EH (cell line): ENCODE data around the gene MRPL10.

Source experiments
- DNase-seq: peaks from one replicate; pipeline ENCODE4 v3.0.0-alpha.2; 2015; ENCODE audit warnings: low read depth

MRPL10 gene

DNA sequence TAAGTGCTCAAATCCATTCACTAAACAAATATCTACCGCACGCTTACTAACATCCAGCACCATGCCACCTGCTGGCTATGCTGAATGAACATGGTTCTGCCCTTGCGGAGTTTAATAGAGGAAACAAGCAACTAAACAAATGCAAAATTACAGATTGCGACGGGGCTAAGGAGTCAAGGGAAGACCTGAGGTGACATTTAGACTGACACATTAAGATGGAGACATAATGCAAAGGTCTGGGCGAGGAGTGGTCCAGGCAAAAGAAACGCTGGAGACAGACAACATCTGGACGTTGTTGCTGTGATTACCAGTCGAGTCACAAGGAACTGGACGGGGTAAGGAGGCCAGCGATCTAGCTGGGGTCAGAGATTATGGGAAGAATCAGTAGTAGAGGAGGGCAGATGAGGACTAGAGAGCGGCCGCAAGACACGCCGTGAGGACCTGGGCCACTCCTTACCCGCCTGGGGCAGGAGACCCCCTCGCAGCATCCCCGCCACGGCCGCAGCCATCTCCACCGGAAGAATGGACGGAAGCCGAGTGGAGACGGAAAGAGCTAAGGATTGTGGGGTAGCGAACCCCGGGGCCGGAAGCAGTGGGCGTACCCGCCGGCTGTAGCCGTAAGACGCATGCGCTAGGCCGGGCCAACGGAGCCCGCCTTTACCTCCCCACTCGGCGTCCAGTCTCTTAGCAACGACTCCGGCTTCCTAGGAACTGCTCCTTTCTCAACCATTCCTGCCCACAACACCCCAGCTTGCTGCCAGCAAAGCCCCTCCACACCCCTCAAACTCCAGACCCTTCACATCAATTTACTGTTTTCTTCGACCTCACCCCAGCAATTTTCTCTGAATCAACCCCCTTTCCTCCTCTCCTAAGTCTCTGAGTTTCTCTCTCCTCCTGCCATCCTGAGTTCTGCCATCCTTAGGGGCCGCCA is at the start of gene MRPL10, which contains the start of gene LRRC46:
MRPL10 (minus strand) TSS at position 539 of the 931 bp plus-strand sequence; CDS start at position 509, 30 bp downstream.
LRRC46 (plus strand) TSS at position 668 of the 931 bp plus-strand sequence. CDS start 320 bp downstream, outside the sequence.
- DNase-seq = peak; percentile 94

DNA sequence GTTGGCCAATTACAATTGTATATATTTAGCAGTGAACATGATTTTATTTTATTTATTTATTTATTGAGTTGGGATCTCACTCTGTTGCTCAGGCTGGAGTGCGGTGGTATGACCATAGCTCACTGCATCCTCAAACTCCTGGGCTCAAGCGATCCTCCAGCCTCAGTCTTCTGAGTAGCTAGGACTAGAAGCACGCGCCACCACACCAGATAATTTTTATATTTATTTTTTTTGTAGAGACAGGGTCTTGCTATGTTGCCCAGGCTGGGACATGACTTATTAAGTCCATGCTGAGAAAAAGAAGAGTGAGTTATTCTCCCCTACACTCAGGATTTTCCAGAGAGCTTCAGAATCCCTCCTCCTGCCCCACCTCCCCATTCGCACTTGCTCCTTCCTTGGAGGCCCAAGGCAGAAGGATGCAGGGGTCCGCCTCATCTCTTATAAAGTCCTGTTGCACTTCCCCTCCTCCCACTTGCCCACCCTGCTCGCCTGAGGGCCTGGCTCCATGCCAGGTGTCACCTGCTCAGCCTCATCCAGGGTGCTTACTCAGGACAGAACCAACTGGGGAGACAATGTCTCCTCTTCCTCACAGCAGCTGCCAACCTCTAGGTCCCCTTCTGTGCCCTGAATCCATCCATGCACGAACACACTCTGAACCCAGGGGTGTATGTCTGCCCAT is 48.6 kb upstream of the MRPL10 start:
- no peak for DNase-seq

DNA sequence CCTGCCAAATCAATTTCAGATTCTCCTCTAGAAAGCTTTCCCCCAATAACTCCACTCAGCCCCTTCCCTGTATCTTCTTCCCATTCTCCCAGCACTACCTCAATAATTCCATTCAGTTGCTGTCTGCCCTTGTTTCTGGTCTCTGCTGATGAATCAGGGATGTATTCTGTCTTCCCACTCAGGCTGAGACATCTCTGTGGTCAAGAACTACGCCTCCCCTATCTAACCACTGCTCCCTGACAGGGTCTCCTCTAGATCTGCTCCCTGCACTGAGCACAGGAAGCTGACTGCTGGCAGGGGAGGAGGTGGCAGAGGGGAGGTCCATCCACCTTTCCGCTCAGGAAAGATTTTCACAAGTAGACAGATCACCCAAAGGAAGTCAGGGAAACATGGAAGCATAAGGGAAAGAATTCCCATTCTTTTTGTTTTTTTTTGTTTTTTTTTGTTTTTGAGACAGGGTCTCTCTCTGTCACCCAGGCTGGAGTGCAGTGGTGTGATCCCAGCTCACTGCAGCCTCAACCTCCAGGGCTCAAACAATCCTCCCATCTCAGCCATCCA is 47.8 kb upstream of the MRPL10 start:
- DNase-seq = peak; percentile 69

DNA sequence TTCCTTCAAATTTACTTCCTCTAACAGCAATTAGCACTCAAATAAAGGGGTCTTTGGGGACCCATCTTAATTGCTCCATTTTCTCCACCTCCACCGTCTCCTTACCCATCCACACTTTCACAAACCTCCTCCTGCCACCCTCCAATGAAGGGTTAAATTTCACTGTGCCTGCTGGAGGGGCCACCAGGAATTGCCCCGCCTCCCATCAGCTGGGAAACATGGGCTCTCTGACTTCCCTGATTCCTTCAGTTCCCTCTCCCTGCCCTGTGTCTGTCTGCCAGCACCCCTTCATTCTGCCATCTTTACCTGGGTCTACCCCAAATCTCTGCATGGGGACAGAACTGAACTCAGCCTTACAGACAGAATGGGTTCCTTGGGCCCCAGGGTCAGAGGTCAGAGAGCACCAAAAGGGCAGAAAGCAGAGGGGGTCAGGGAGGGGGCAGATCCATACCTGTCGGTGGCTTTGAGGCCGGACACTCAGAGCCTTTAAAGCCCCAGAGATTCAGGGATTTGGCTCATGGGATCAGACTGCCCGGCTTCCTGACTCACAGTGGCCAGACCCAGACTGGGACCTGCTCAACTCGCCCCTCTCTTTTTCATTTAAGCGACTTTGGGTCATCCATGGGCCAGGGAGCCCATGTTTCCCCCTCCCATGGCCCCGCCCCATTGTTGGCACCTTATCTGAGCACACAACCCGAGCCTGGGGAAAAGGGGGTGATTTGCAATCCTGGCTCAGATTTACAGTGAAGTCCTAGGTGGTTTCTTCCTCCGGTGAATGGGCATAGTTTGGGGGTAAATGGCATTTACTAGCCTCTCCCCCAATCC is 47.1 kb upstream of the MRPL10 start:
- DNase-seq = peak; percentile 31

DNA sequence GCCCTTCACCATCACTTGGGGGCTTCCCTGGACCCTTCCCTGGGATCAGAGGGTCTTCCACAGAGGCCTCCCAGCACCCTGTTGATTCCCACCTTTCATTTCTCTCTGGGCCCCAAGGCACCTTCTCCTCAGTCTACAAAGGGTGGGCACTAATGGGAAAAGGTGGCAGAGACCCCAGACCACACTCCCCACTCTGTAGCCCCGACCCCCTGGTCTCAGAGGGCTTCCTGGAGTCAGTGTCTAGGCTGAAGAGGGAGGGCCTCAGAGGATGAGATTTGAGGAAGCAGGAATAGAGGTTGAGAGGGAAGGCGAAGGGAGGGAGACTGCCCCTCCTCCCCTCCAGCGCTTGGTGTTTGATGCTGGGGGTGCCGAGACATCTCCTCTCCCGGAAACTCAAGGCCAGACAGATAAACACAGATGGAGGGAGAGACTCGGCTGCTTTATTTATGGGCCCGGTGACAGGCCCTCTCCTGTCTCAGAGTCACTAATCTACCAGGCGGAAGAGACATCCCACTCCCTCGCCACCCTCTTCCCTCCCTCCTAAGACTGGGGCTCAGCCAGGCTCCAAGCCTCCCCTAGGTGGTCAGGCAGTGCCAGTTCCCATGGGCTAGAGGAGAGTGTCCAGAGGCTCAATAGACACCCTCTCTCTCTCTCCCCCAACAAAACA is 46.2 kb upstream of the MRPL10 start:
- DNase-seq = no peak

DNA sequence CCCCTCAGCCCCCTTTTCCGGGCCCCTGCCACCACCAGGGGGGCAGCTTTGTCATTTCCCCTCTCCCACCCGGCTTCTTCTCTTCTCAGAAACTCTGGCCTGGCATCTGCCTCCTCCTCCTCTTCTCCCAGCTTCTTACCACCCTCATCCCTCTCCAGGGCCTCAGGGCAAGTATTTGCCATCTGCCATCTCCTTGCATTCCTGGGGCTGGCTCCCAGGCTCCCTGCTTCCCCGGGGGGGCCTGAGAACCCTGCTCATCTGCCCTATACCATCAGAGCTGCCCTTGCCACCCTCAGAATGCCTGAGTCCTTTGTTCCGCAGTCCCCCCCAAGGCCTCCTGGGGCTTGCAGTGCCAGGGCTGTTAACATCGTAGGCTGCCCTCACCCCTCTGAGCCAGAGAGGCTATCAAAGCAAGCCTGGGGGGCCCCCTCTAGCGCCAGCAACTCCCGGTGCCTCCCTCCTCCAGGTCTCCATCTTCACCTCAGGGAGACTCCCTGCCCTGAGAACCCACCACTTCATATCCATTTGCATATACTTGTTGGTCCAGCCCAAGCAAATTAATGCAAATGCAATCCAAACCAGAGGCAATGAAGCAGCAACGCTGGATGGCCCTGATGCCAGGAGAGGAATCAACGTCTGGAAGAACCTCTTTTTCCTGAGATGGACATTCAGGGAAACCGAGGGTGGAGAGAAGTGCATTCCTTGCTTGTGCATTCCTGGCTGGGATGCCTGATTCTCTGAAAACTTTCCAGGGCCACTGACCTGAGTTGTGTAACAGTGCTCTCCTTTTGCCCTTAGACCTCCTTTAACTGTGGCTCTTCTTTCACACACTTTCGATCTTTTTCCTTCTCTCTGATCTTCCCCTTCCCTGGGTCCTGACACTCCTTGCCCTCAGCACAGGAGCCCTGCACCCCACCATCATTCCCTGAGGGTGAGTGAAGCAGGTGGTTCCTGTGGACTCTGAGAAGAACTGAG is 44.0 kb upstream of the MRPL10 start:
- DNase-seq = peak; percentile 57

DNA sequence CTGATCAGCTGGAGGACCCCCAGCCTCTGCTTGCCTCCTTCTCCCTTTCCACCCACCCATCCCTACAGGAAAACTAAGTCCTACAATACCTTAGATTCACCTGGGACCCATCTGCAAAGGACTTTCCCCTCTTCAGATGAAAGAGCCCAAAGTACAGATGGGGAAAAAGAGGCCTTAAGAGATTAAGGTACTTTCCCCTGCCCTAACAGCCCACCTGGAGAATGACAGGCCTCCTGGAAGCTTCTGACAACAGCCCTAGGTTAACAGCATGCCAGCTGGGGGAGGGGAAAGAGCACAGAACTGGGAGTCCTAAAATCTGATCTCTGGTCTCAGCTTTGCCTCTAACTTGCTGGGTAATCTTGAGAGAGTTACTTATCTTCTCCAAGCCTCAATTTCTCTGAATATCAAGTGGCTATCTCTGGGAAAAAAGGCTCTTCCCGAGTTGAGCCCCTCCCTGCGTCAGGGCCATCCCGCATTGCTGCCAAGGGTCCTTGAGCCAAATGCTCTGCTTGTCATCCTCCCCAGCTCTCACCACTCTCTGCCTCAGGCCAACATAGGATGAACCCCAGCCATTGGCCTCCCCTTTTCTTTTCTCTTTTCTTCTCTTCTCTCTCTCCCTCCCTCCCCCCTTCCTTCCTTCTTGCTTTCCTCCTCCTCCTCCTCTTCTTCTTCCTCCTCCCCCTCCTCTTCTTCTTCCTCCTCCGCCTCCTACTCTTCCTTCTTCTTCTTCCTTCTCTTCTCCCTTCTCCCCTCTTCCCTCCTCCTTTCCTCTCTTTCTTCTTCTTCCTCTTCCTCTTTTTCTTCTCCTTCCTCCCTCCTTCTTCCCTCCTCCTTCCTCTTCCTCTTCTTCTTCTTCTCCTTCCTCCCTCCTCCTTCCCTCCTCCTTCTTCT is 42.1 kb upstream of the MRPL10 start:
- DNase-seq = no peak

DNA sequence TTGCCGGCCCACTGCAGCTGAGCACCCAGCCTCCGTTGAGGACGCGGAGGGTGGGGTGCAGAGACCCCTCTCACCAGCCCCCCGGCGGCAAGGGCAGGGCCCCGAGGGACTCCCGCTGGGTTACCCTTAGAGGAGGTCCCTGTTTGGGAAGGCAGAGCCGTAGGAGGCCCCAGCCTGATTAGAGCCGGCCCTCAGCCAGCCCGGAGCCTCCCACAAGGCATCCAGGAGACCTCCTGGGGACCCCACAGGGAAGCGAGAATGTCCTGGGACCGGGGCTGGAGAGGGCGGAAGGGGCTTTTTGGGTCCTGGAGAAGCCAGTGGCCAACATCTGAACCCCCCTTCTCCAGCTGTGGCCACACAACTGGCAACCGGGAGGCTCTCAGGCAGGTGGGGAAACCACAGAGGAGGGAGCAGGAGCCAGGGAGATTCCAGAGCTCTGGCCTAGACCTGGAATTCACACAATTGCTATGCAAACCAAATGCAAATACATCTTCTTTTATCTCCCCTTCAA is 41.4 kb upstream of the MRPL10 start:
- no peak for DNase-seq

DNA sequence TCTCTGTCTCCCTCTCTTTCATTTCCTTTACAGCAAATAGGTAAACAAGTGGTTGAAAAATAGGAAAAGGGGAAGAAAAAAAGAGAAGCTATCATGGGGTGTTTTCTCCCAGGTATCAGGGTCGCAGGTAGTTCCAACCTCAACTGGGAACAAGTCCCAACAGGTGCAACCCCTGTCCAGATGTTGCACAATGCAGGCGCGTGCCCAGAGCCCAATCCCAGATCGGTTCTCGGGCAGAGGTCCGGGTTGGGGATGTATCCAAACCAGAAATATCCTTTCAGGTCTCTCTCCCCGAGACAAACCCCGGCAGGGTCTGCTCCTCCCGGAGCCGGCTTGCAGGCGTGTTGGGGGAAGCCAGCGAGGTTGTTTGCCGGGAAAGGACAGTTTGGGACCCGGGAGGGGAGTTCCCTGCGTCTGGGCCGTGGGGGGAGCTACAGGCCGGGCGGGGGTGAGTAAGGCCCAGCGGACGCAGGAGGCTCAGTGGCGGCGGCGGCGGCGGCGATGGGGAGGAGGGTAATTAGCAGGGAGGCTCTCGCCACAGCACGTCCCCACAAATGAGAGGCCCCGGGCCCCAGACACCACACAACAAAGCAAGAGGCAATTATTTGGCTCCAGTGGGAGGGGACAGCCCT is 40.8 kb upstream of the MRPL10 start:
- DNase-seq = no peak

DNA sequence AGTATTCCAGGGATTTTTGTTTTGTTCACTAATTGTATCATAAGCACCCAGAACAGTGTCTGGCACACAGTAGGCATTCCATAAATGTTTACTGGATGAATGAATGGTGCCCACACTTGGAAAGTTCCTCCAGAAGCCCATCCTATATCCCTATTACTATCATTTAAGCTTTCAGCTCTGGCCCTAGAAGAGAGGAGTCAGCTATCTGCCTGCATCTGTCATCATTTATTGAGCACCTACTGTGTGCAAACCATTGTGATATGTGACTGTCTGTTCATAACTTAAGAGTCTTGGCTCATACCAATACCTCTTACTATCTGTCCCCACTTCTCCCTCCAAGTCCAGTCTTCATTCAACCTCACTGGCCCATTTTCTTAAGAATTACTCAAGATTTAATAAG is 39.7 kb upstream of the MRPL10 start:
- DNase-seq = no peak

DNA sequence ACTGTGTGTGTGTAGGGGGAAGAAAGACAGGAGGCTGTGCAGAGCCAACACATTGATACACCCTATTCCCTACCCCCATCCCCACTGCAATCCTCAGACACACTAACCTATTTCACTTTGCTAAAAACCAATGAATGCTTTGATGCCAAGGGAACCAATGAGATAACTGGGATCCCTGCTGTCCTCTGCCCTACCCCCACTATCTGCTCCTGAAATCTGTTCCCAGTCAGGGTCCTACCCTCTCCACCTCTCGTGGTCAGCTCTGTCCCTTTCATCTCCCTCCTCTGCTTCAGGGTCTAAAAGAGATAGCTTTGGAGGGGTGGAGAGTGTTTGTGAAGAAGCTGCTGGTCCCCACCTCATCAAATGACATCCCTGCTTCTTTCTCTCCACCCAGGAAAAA is 38.7 kb upstream of the MRPL10 start:
- no peak for DNase-seq

DNA sequence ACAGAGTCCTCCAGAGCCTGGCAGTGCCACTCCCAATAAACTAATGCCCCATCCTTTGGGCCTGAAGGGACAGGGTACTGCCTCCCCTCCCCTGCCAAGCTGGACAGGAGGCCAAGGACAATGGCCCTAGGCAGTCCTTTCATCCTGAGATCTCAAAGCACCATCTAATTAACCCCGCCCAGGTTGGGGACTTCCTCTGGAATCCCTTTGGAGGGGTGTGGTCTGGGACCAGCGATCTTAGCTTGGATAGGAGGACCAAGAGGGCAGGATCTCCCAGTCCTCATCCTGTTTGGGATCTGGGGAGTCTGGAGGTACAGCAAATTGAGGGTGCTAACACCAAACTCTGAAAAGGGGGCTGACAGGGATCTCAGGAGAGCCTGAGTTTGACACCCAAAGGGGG is 37.8 kb upstream of the MRPL10 start:
- DNase-seq = no peak

DNA sequence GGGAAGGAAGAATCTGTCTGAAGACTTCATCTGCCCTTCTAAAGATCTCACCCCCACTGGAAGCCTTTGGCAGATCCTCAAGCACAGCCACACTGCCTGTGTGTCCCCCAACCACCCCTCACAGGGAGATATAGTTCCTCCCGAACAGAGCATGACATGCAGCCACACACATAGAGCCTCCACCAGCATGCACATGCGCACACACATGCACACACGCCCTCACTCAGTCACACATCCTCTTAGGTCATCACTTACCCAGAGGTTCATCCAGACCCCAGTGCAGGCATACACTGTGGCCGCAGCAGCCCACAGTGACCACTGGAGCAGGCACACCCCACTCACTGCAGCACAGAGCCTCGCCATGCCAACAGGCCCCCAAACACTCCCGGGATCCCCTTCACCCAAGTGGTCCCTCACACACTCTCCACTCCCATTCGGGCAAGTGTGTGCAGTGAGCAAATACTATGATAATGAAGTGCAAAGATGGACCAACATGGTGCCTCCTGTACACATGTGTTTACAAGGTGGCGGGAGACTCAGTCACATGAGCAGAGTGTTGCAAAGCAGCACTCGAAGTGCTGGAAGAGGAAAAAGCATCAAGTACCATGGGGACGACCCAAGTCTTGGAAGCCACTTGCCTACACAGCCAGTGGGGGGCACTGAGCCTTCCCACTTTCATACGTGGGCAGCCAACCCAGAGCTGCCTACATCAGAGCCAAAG is 36.6 kb upstream of the MRPL10 start:
- no peak for DNase-seq

DNA sequence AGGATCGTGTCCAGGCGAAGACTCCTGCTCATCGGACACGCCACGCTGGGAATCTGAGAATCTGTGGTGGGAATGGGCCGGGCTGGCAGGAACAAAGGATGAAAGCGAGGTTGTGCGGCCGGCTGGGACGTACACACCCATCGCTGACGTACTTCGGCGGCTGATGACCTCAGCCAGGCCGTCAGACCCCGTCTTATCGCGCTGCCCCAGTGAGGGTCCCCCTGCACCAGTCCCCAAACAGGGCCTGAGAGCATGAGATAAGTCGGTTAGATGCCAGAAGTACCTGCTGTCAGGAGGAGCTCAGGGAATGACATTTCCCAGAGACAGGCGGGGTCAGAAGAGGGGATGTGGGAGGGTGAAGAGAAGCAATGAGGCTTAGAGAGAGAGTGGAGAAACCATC is 35.6 kb upstream of the MRPL10 start:
- DNase-seq = no peak

DNA sequence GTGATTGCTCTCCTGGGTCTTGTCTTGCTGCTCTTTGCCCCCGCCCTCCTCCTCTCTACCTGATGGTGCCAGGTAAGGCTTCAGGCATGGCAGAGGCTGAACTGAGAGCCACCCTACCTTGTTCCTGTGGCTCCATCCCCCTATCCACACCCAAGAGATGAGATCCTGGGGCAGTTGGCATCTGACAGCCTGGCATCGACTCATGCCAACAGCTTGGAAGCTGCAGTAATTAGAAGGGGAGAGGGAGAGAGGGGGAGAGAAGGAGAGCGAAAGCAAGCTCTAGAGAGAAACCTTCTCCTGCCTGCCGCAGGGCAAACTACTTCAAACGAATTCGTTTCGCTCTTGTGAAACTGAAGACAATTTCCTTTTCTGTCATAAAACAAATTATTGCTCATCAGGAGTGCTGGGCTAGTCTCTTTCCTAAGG is 33.5 kb upstream of the MRPL10 start:
- peak; percentile 57 for DNase-seq

DNA sequence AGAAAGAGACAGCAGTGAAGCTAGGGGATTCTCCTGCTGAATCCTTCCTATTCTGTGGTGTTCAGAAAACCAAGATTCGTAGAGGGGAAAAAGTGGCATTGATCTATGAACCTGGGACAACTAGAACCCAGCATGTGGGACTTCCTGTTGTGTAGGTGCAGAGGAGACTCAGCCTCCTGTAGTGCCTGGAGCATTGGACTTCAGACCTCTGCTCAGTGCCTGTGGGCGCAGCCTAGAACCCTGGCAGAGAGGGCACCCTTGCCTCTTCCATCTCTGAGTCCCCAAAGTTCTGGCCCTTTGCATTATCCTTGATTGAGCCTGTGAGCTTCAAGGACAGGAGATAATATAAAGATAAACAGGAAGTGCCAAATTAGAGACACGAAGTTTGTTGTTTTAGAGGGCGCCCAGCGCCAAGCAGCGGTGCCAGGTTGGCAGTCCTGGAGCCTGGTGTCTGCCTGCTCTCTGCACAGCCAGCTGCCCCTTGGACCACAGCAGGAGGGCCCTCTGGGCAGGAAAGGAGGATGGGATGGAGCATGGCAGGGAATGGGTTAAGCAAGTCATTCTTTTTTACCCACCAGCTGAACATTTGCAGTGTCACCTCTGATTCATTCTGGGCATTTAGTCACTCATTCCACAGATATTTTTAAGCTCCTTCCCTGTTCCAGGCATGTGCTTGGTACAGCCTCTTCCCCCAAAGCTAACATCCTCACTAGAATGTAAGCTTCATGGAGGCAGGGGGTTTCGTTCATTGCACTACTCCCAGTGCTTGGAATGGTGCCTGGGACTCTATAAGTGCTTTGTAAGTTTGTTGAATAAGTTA is 31.5 kb upstream of the MRPL10 start:
- peak; percentile 91 for DNase-seq

DNA sequence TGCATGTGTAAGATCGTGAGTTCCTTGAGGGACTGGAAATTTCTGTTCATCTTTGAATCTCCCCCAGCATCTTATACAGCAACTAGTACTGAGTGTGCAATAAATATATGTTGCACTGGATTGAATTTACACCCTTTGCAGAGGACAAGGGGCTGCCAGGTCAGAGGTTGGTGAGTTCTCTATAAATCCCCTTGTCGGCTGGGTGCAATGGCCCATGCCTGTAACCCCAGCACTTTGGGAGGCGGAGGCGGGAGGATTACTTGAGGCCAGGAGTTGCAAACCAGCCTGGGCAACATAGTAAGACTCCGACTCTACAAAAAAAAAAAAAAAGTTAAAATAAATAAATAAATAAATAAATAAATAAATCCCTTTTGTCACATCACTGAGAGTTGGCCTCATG is 29.0 kb upstream of the MRPL10 start:
- no peak for DNase-seq
